Measurements from ENCODE around the gene DTD2. TPM values are rescaled to one million over a fixed set of nuclear protein-coding genes. Genes with fewer than 3 reads are reported as not detected.
A peak's percentile ranks its signal among the peaks of the same experiment; 100 is the strongest.
"Not testable (repeated sequence)": the region's sequence is repeated elsewhere in the genome, so short reads cannot be mapped to it uniquely, and the experiment has no call there.

Gene DTD2
- total RNA-seq, 1 donor, result 50.4 TPM

GRCh38 chr14:31445703-31446102 is 11.6 kb downstream of the DTD2 start:
- DNase-seq (ENCODE audit: low read depth in 2 of 3, low spot score in 2 of 3), result no peak

- no peak for DNase-seq (ENCODE audit: low read depth in 2 of 3, low spot score in 2 of 3)
These were observed 15.0 kb downstream of the DTD2 start for GRCh38 chr14:31442284-31442683.

DNA sequence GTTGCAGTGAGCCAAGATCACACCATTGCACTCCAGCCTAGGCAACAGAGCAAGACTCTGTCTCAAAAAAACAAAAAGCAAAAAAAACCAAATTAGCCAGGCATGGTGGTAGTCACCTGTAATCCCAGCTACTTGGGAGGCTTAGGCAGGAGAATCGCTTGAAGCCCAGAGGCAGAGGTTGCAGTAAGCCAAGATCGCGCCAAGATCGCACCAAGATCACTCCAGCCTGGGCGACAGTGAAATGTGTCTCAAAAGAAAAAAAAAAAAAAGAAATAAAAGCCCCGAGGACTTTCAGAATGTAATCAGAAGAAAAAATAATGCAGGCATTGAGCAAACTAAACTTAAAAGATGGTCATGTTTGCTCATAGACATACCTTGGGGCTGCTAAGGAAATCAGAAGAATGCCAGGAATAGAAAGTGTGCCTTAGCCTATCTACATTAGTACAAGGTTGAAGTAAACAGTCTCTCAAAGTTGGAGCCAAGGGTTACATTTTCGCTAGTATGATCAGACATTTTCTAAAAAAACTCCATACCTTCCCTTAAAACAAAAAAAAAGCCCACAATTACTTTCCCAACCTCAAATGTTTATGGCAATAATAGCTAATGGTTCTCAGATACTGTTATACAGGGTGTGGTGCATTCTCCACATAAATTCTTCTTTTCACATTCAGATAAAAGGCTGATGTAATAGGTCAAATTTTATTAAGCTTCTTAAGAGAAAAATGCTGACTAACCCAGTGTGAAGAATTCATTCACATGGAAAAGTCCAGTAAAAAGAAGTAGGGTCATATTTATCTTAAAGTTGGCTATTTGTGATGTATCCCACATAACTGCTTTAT is 15.8 kb downstream of the DTD2 start:
- no peak for DNase-seq (ENCODE audit: low read depth in 2 of 3, low spot score in 2 of 3)

- DNase-seq (ENCODE audit: low read depth in 2 of 3, low spot score in 2 of 3), result no peak
These were observed 17.0 kb downstream of the DTD2 start for GRCh38 chr14:31440280-31440679.

GRCh38 chr14:31439561-31439960 is 17.7 kb downstream of the DTD2 start:
- no peak for DNase-seq (ENCODE audit: low read depth in 2 of 3, low spot score in 2 of 3)

- not testable (repeated sequence) for DNase-seq (ENCODE audit: low read depth in 2 of 3, low spot score in 2 of 3)
These were observed 20.1 kb downstream of the DTD2 start for GRCh38 chr14:31437045-31437691.

- DNase-seq (ENCODE audit: low read depth in 2 of 3, low spot score in 2 of 3), result no peak
These were observed 22.0 kb downstream of the DTD2 start for GRCh38 chr14:31435276-31435675.

GRCh38 chr14:31430634-31431264 is 26.6 kb downstream of the DTD2 start:
- DNase-seq (ENCODE audit: low read depth in 2 of 3, low spot score in 2 of 3), result no peak

- no peak for DNase-seq (ENCODE audit: low read depth in 2 of 3, low spot score in 2 of 3)
These were observed 27.5 kb downstream of the DTD2 start for GRCh38 chr14:31429791-31430190.

GRCh38 chr14:31428011-31428410 is 29.3 kb downstream of the DTD2 start:
- no peak for DNase-seq (ENCODE audit: low read depth in 2 of 3, low spot score in 2 of 3)

DNA sequence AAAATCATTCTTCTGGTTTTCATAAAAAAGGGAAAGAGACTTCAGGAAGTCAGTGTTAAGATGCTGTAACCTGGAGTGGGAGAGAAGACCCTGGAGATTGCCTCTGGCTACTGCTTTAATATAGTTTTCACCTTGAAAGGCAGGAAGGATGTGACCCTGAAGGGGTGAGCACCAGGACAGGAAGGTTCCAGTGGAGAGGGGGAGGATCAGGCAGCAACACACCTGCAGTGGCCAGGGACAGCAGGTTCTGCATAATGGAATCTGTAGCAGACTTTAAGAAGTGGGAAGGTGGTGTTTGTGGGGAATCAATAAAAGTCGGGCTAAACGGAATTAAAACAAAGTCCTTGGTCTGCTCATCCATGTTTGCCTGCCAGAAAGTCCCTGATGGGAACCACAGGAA is 30.6 kb downstream of the DTD2 start:
- no peak for DNase-seq (ENCODE audit: low read depth in 2 of 3, low spot score in 2 of 3)

DNA sequence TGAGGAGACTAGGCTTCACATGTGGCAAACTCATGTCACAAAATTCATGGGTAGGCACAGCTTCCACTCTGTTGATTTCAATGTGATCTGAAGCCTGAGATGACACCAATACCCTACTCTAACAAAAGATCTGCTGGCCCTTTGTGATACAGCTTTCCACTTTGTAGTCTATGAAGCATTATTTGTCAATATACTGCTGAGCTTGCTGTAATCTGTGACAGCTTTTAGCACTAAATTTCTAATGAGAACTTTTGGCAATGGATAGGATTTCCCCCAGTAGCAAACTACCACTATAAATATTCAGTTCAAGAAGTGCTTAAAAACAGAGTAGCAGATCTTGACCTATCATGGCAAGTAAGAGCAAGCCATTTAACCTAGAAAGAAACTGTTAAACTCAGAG is 31.4 kb downstream of the DTD2 start:
- DNase-seq (ENCODE audit: low read depth in 2 of 3, low spot score in 2 of 3), result no peak

GRCh38 chr14:31421200-31421599 is 36.1 kb downstream of the DTD2 start:
- no peak for DNase-seq (ENCODE audit: low read depth in 2 of 3, low spot score in 2 of 3)

GRCh38 chr14:31420319-31421111 is 36.8 kb downstream of the DTD2 start, which contains the start of gene HEATR5A:
Gene HEATR5A, minus strand, starts transcription at chr14:31420550. Its CDS starts 17,575 bp downstream, at chr14:31402975.
- peak; percentile 84 to 95 (median 94) for DNase-seq (ENCODE audit: low read depth in 2 of 3, low spot score in 2 of 3)

DNA sequence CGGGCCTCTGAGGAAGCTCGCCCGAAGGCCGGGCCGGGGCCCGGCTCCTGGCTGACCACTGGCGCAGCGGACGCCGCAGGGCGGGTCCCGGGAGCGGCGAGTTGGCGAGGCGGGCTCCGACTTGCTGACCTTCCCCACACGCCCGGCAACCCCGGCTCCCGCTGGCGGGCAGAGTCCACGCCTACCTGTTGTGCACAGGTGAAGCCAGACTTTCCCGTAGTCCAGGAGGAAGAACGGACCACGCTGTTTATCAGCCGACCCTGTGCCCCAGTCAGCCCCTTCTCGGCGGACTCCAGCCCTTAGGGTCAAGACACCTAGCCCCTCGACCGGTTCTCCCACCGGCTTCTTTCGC is 37.4 kb downstream of the DTD2 start:
- DNase-seq (ENCODE audit: low read depth in 2 of 3, low spot score in 2 of 3), result no peak

- DNase-seq (ENCODE audit: low read depth in 2 of 3, low spot score in 2 of 3), result no peak
These were observed 37.9 kb downstream of the DTD2 start for GRCh38 chr14:31419179-31419966.

GRCh38 chr14:31418440-31418839 is 38.9 kb downstream of the DTD2 start:
- no peak for DNase-seq (ENCODE audit: low read depth in 2 of 3, low spot score in 2 of 3)

DNA sequence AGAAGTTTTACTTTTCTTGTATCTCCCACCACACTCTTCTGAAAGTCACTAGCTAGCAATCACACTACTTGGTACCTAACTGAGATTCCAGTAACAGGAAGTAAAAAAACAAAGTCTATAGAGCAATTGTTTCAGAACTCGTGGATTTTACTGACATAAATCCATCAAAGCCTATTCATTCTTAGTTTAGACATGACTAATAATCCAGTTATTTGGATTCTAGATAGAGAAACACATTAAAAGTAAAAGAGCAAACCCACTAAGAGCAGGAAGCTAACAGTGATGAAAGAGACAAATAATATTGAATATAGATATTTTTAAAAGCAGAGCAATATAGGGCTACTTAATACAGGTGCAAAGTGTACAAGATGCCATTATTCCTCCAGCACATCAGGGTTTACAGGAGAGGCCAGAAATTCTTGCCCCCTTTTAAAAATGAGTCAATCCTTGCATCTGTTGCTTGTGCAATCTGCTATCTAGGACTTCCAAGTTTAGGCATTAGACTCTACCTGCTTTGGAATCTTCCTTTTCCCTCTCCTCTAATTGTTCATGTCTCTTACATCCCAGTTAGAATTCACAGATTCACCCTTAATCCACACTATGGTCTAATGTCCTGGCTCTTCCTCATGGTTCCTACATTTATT is 43.0 kb downstream of the DTD2 start:
- no peak for DNase-seq (ENCODE audit: low read depth in 2 of 3, low spot score in 2 of 3)

GRCh38 chr14:31411218-31411727 is 46.0 kb downstream of the DTD2 start:
- DNase-seq (ENCODE audit: low read depth in 2 of 3, low spot score in 2 of 3), result no peak

Measured in hematopoietic multipotent progenitor cell (in vitro differentiated cells).